HG02798 (cell line): ENCODE data around the gene EME2.

ENCODE experiments used
- ATAC-seq: cut with Tn5 transposase; IDR thresholded peaks from one replicate; pipeline ENCODE4 v1.9.1; 2021; ENCODE audit warnings: mild to moderate bottlenecking; ENCODE audit not compliant: unreplicated experiment, poor library complexity

Gene EME2

DNA sequence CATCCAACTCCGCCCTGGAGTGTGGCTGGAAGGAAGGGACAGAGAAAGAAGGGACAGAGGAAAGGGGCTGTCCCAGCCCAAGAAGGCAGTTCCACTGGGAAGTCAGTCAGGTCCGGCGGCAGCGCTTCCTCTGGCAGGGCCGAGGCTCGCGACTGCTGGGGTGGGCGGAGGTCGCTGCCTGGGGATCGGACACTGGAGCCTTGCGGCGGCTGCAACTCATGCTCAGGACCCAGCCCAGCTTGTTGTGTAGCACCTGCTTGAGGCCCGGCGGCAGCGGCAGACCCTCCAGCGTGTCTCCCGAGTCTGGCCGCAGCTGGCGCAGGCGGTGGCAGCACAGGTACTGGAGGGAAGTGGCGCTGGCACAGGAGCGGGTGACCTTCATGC lies 4.4 kb downstream of the EME2 start:
- no peak for ATAC-seq

GRCh38 chr16:1777375-1778199 lies 5.0 kb downstream of the EME2 start:
- ATAC-seq = no peak

DNA sequence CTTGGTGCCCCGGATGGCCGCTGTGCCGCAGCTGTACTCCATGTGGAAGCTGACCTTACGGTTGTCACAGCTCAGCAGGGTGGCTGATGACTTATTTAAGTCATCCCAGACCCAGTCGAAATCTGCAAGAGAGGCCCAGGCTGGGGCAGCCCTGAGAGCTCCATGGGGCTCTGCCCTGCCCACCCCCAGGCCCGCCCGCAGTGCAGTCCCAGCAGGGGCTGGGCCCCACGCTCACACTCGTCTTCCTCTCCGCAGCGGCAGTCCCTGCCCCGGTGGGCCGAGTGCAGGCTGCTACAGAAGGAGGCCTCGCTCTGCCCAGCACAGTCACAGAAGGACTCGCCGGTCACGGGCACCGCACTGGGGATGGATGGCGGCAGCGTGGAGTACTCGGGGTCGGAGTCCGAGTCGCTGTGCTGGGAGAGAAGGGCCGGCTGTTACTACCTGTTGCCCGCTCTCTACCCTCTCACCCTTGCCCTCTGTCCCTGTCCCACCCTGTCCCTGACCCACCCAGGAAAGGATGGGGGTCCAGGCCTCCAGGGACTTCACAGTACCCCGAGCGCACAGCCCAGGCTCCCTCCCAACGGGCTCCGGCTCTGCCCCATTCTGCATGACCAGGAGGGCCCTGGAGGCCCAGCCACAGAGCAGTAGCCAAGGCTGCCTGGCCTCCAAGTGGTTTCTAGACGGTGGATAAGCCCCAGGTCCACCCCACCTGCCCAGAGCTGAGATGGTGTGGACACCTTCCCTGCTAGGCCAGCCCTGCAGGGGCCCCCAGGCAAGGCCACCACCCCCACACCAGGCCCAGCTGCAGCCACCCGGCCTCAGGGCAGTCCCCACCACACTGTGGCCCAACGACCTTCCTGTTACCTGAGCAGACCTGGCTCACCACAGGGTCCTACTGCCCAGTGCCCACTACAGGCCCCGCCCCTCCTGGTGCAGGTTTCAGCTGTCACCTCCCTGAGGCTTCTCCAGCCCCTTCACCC lies 5.9 kb downstream of the EME2 start:
- no peak for ATAC-seq

DNA sequence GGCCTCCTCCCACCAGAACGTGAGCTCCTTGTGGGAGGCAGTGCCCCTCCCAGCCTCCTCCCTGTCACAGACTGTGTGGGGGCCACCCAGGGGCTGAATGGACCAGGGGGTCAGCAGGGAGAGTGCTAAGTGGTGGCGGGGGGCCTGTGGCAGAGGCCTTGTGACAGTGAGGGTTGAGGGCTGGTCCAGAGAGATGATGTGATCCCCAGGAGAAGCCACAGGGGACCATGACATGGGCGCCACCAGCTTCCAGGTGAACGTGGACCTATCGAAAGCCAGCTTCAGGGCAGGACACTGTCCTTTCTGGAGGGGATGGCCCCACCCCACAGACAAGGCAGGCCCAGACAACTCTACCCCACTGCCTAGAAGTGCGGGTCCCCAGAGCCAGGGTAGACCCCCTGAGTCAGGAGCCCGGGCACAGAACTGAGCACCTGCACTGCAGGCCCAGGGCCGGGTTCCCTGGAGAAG lies 6.7 kb downstream of the EME2 start:
- no peak for ATAC-seq

DNA sequence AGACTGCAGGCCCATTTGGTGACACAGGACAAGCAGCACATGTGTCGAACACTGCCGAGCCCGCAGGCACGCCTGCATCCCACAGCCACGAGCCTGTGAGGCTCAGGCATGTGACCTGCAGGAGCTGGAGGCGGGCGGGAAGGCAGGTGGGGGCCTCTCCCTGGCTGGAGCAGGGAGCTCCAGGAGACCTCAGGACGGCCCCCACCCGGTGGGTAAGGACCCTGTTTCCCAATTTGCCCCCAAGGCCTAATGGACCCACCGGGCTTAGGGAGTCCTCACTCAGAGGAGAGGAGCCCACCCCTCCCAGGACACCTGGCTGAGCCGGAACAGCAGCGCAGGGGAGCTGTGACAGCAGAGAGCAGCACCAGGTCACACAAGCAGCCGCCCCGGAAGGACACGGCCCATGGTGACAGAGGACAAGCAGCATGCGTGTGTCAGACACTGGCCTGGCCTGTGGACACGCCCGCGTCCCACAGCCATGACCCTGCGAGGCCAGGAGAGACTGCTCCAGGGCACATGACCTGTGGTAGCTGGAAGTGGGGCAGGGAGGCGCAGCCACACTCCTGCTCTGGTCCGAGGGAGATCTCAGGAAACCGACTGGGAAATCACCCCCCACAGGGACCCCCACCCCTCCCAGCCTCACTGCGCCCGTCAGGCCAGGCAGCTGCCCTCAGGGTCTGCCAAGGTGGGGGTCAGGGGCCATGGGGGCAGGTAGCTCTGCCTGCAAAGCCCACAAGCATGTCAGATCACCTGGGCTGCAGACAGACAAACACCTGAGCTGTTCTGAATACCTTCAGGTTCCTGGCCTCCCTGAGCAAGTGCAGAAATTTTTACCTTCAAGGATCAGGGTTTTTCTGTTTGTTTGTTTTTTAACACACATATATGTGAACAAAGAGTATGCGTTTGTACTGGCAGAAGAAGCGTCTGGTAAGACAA lies 7.4 kb downstream of the EME2 start:
- no peak for ATAC-seq

DNA sequence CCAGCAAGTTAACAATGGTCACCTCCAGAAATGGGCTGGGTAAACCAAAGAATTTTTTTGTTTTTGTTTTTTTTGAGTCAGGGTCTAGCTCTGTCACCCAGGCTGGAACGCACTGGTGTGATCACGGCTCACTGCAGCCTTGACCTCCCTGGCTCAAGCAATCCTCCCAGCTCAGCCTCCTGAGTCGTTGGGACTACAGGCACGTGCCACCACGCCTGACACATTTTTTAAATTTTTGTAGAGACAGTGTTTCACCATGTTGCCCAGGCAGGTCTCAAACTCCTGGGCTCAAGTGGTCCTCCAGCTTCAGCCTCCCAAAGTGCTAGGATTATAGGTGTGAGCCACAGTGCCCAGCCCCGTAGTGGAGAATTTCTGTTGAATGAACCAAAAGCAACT lies 8.1 kb downstream of the EME2 start:
- ATAC-seq = no peak

GRCh38 chr16:1781254-1781653 lies 8.6 kb downstream of the EME2 start:
- ATAC-seq = no peak

DNA sequence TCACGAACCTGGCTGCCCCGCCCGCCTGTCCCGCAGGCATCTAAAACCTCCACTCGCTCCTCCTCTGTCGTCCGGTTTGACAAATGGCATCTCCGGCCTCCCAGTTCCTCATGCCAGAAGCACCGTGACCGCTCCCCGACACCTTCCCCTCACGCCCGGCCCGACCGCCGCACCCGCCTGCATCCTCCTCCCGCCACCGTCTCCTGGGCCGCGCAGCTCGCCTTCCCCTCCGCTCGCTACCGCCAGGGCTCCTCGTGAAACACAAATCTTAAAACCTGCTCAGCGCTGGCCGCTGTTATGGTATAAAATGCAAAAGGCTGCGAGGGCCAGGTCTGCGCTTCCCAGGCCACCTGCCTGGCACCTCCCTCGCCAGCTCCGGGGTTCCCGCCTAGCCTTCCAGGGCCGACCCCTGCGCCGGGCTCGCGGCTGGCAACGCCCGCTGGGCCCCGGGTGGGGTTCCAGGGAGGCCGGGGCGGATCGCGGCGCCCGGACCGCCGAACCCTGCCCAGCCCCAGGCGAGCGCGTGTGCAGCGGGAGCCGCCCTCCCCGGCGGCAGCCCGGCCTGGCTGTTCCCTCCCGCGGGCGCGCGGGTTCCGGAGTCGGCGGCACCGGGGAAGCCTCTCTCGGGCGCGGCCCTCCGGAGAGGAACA lies 9.3 kb downstream of the EME2 start:
- ATAC-seq = peak; percentile 1

DNA sequence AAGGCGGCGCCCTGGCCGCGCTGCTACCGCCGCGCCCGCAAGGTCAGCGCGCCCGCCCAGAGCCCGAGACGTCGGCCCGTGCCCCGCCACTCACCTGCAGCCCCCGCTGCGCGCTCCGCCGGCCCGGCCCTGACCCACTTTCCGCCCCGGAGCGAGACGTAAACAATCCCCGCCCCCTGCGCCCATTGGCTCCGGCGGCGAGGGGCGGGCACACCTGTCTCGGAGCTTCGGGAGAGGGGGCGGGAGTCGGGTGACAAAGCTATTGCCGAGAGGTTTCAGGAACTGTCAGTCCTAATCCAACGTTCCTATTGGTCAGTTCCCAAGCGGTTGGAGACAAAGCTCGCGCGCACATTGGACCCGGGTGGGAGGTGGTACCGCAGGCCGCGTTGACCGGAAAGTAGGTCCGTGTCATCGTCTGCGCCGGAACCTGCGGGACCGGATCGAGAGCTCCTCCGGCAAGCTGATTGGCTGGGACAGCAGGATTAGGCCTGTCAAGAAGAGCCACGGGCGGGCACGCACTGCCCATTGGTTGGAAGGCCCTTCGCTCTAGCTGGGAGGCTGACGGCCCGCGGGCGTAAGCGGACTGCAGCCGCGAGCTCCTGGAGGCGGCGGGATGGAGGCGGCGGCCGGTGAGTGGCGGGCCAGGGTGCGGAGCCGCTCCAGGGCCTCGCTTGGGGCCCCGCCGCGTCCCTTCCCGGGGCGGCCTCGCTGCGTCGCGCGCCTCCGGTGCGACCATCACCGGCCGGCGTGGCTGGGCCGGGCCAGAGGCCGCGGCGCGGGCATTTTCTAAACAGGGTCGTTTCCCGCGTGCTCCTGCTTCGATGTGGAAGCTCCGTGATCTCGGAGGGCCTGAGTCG lies 10.0 kb downstream of the EME2 start, which contains the start of the genes NUBP2 and SPSB3:
NUBP2 (plus strand) TSS at position 553 of the 857 bp plus-strand sequence; CDS start at position 614, 61 bp downstream.
SPSB3 (minus strand) TSS at position 164 of the 857 bp plus-strand sequence. CDS start 1,088 bp downstream, outside the sequence.
- ATAC-seq = peak; percentile 88

GRCh38 chr16:1784977-1785845 lies 12.6 kb downstream of the EME2 start:
- ATAC-seq = no peak

GRCh38 chr16:1785846-1786170 lies 13.2 kb downstream of the EME2 start:
- no peak for ATAC-seq

DNA sequence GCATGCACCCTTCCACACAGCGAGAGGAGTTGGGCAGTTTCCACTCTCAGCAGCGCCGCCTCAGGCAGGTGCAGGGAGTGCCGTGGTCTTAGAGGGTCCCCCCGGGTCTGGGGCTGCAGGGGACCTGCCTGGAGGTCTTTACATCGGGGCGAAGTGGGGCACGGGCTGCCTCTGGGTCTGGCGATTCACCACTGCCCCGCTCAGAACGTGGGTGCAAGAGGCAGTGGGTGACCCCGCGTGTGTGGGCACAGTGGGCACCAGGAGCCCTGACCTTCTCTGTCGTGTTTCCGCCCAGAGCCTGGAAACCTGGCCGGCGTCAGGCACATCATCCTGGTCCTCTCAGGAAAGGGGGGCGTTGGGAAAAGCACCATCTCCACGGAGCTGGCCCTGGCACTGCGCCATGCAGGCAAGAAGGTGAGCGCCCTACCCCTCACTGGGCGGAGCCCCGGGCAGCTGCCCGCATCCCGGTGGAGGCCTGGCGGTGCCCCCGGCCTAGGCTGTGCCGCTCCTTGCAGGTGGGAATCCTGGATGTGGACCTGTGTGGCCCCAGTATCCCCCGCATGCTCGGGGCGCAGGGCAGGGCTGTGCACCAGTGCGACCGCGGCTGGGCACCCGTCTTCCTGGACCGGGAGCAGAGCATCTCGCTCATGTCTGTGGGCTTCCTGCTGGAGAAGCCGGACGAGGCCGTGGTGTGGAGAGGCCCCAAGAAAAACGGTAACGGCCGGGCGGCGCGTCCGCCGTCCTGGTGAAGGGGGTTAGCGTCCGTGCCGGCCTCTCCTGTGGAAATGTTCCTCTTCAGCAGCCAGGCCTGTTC lies 13.8 kb downstream of the EME2 start:
- ATAC-seq = no peak

GRCh38 chr16:1787056-1787321 lies 14.4 kb downstream of the EME2 start:
- ATAC-seq = no peak

- no peak for ATAC-seq
Observed at GRCh38 chr16:1787322-1788094, 14.9 kb downstream of the EME2 start.

- no peak for ATAC-seq
Observed at GRCh38 chr16:1788095-1788707, 15.6 kb downstream of the EME2 start.

GRCh38 chr16:1788708-1789100 lies 16.1 kb downstream of the EME2 start:
- ATAC-seq = no peak
